Measurements from ENCODE around the gene IZUMO4. TPM values are rescaled to one million over a fixed set of nuclear protein-coding genes. Genes with fewer than 3 reads are reported as not detected.

IZUMO4 gene, protein sequence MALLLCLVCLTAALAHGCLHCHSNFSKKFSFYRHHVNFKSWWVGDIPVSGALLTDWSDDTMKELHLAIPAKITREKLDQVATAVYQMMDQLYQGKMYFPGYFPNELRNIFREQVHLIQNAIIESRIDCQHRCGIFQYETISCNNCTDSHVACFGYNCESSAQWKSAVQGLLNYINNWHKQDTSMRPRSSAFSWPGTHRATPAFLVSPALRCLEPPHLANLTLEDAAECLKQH
- total RNA-seq: 0.62 and 1.3 TPM in 2 replicates

GRCh38 chr19:2096480-2097202 lies at the start of gene IZUMO4:
TSS of gene IZUMO4 (plus strand) at chr19:2096915. CDS start at chr19:2096946, 31 bp downstream.

GRCh38 chr19:2050991-2051772 lies 45.5 kb upstream of the IZUMO4 start, which contains the start of gene MKNK2:
TSS of gene MKNK2 (minus strand) at chr19:2051244. CDS start at chr19:2050851, 393 bp downstream.

DNA sequence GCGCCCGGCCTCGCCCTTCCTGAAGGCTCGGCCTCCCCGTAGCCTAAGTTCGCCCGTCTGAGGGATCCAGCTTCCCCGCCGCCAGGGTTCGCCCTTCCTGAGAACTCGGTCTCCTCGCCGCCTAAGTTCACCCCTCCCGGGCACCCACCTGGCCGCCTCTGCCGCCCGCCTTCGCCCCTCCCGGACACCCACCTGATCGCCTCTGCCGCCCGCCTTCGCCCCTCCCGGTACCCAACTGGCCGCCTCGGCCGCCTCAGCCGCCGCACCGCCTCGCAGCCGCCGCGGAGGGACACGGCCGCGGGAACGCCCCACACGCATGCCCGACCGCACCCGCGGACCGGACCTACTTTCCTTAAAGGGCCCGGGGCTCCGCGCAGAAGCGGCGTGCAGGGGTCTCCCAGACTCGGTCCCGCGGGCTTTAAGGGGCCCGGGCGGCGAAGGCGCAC lies 658 bp upstream of the IZUMO4 start, which contains the start of gene MOB3A:
MOB3A (minus strand) TSS at position 293 of the 446 bp plus-strand sequence. CDS start 17,766 bp downstream, outside the sequence.

Other genes with a start within 250 kb of the IZUMO4 start
- 7.5 and 8.5 TPM in 2 replicates for gene REXO1, start 248.4 kb upstream of the IZUMO4 start, total RNA-seq
- 8.8 and 10.7 TPM in 2 replicates for gene KLF16, start 233.3 kb upstream of the IZUMO4 start, total RNA-seq
- 81.1 and 88.8 TPM in 2 replicates for gene ABHD17A, start 211.4 kb upstream of the IZUMO4 start, total RNA-seq
- gene ADAT3, start 191.5 kb upstream of the IZUMO4 start, total RNA-seq: 4.9 and 5.3 TPM in 2 replicates
- gene SCAMP4, start 191.5 kb upstream of the IZUMO4 start, total RNA-seq: 112 and 131 TPM in 2 replicates
- gene CSNK1G2, start 155.7 kb upstream of the IZUMO4 start, total RNA-seq: 32.7 and 39.0 TPM in 2 replicates
- 91.3 and 97.8 TPM in 2 replicates for gene BTBD2, start 81.2 kb upstream of the IZUMO4 start, total RNA-seq
- 86.6 and 102 TPM in 2 replicates for gene MKNK2, start 45.7 kb upstream of the IZUMO4 start, total RNA-seq
- gene MOB3A, start 589 bp upstream of the IZUMO4 start, total RNA-seq: 31.0 and 34.4 TPM in 2 replicates
- gene AP3D1, start 54.7 kb downstream of the IZUMO4 start, total RNA-seq: 79.8 and 87.5 TPM in 2 replicates
- 6.4 and 6.6 TPM in 2 replicates for gene DOT1L, start 67.0 kb downstream of the IZUMO4 start, total RNA-seq
- gene PLEKHJ1, start 139.4 kb downstream of the IZUMO4 start, total RNA-seq: 44.6 and 47.2 TPM in 2 replicates
- 36.3 and 60.0 TPM in 2 replicates for gene SF3A2, start 139.9 kb downstream of the IZUMO4 start, total RNA-seq
- gene AMH, start 152.4 kb downstream of the IZUMO4 start, total RNA-seq: 0.31 and 0.39 TPM in 2 replicates
- not detected in 2 replicates for gene JSRP1, start 159.5 kb downstream of the IZUMO4 start, total RNA-seq
- gene PEAK3, start 185.3 kb downstream of the IZUMO4 start, total RNA-seq: not detected in 2 replicates
- not detected in 2 replicates for gene LINGO3, start 211.2 kb downstream of the IZUMO4 start, total RNA-seq
- gene LSM7, start 231.7 kb downstream of the IZUMO4 start, total RNA-seq: 88.4 and 100 TPM in 2 replicates
- gene SPPL2B, start 231.8 kb downstream of the IZUMO4 start, total RNA-seq: 24.6 and 26.0 TPM in 2 replicates

All from cardiac ventricle fibroblast (primary cell).